DMS 273 (cell line): ENCODE results near the gene RBM12.

ENCODE experiments used
- DNase-seq: peaks from one replicate; lab custom pipeline; 2025; ENCODE audit not compliant: unreplicated experiment; lab: John Stamatoyannopoulos, UW

RBM12 gene

GRCh38 chr20:35654415-35654814 lies 10.3 kb downstream of the RBM12 start:
- no peak for DNase-seq

GRCh38 chr20:35653893-35654292 lies 10.8 kb downstream of the RBM12 start:
- DNase-seq: no peak

GRCh38 chr20:35653430-35653734 lies 11.3 kb downstream of the RBM12 start:
- DNase-seq: no peak

- no peak for DNase-seq
Observed at GRCh38 chr20:35652641-35653429, 11.9 kb downstream of the RBM12 start.

GRCh38 chr20:35651958-35652357 lies 12.7 kb downstream of the RBM12 start:
- DNase-seq: no peak

- DNase-seq: no peak
Observed at GRCh38 chr20:35650632-35651031, 14.1 kb downstream of the RBM12 start.

GRCh38 chr20:35648836-35649235 lies 15.9 kb downstream of the RBM12 start:
- DNase-seq: no peak

- no peak for DNase-seq
Observed at GRCh38 chr20:35644806-35645205, 19.9 kb downstream of the RBM12 start.

- peak; percentile 55 for DNase-seq
Observed at GRCh38 chr20:35643045-35643444, 21.7 kb downstream of the RBM12 start.

- DNase-seq: no peak
Observed at GRCh38 chr20:35641743-35642142, 23.0 kb downstream of the RBM12 start.

- DNase-seq: no peak
Observed at GRCh38 chr20:35640724-35641123, 24.0 kb downstream of the RBM12 start.

GRCh38 chr20:35638751-35639150 lies 25.9 kb downstream of the RBM12 start:
- no peak for DNase-seq

- no peak for DNase-seq
Observed at GRCh38 chr20:35637276-35637675, 27.4 kb downstream of the RBM12 start.

GRCh38 chr20:35636095-35636494 lies 28.6 kb downstream of the RBM12 start:
- no peak for DNase-seq

GRCh38 chr20:35635652-35636051 lies 29.0 kb downstream of the RBM12 start:
- DNase-seq: no peak

- no peak for DNase-seq
Observed at GRCh38 chr20:35632539-35633115, 32.1 kb downstream of the RBM12 start.

GRCh38 chr20:35630636-35631035 lies 34.1 kb downstream of the RBM12 start:
- DNase-seq: no peak

- no peak for DNase-seq
Observed at GRCh38 chr20:35629427-35630145, 35.1 kb downstream of the RBM12 start.

- DNase-seq: no peak
Observed at GRCh38 chr20:35627121-35627520, 37.6 kb downstream of the RBM12 start.

GRCh38 chr20:35626386-35627001 lies 38.2 kb downstream of the RBM12 start:
- no peak for DNase-seq

- DNase-seq: no peak
Observed at GRCh38 chr20:35625584-35626385, 38.9 kb downstream of the RBM12 start.
